Measurements from ENCODE around the gene RORB. TPM values are rescaled to one million over a fixed set of nuclear protein-coding genes. Genes with fewer than 3 reads are reported as not detected.

The RORB gene
- polyA plus RNA-seq, 1 donor from 2014 or later: 0.77 TPM

DNA sequence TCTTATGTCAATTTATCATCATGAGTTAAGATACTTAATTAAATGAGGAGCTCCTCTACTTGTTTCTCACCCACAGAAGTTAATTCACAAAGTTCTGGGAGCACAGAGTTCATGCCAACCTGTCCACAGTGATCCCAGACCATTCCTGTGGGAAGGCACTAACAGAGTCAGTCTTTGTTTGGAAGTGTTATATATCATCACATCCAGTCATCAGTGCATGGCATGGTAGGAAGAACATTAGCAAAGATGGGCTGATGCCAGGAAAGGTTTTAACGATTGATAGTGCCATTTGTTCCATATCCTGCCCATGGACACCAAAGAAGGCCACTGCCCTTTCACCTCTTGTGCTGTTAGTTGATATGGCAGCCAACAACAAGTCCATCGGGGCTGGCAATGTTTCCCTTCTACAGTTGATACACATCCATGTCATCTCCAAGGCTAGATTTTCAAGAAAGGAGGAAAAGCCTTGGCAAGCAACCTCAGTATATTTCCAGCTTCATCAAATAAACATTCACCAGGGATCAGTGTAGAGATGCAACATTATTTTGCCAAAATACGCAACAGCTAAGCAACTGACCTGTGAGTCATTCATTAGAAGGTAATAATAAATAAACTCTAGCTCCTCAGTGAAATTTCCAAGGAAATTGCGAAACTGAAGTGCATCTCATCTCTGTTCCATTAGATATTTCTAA, 169.6 kb downstream of the RORB start:
- H3K4me2 ChIP-seq (ENCODE audit: low read length): no peak overlapping the region
- no peaks in the 10 kb centered on the region for H3K27me3 ChIP-seq (ENCODE audit: insufficient read depth, low read depth, low read length)
- H3K9me3 ChIP-seq (ENCODE audit: low read length): no peaks in the 10 kb centered on the region
- no peaks in the 10 kb centered on the region for H4K20me1 ChIP-seq (ENCODE audit: insufficient read depth)
- H3K79me2 ChIP-seq (replicated peaks; ENCODE audit: insufficient read depth, low read length): no peaks in the 10 kb centered on the region
- no peak overlapping the region for H3K27ac ChIP-seq (ENCODE audit: low read length)
- H3F3A ChIP-seq (ENCODE audit: insufficient read depth, low read length, poor library complexity, severe bottlenecking): no peaks in the 10 kb centered on the region
- no peak overlapping the region for H3K9ac ChIP-seq (ENCODE audit: low read length)
- no peaks in the 10 kb centered on the region for H3K9me2 ChIP-seq (ENCODE audit: insufficient read depth, low read length)
- TF ChIP-seq MXI1 (conservative IDR thresholded peaks at IDR 0.05; ENCODE audit: poor library complexity, severe bottlenecking) (no peak), SMC3 (conservative IDR thresholded peaks at IDR 0.05; ENCODE audit: poor library complexity) (no peak), RAD21 (conservative IDR thresholded peaks at IDR 0.05) (no peak), TAF1 (IDR thresholded peaks at IDR 0.05; ENCODE audit: low read depth) (no peak), EP300 (conservative IDR thresholded peaks at IDR 0.05; ENCODE audit: poor library complexity, severe bottlenecking) (no peak), POLR2AphosphoS5 (IDR thresholded peaks at IDR 0.05) (no peak), EZH2 (IDR thresholded peaks at IDR 0.05; ENCODE audit: borderline replicate concordance, insufficient read depth, low read length, poor library complexity, severe bottlenecking) (no peak)
- TF ChIP-seq, protein P1, sequence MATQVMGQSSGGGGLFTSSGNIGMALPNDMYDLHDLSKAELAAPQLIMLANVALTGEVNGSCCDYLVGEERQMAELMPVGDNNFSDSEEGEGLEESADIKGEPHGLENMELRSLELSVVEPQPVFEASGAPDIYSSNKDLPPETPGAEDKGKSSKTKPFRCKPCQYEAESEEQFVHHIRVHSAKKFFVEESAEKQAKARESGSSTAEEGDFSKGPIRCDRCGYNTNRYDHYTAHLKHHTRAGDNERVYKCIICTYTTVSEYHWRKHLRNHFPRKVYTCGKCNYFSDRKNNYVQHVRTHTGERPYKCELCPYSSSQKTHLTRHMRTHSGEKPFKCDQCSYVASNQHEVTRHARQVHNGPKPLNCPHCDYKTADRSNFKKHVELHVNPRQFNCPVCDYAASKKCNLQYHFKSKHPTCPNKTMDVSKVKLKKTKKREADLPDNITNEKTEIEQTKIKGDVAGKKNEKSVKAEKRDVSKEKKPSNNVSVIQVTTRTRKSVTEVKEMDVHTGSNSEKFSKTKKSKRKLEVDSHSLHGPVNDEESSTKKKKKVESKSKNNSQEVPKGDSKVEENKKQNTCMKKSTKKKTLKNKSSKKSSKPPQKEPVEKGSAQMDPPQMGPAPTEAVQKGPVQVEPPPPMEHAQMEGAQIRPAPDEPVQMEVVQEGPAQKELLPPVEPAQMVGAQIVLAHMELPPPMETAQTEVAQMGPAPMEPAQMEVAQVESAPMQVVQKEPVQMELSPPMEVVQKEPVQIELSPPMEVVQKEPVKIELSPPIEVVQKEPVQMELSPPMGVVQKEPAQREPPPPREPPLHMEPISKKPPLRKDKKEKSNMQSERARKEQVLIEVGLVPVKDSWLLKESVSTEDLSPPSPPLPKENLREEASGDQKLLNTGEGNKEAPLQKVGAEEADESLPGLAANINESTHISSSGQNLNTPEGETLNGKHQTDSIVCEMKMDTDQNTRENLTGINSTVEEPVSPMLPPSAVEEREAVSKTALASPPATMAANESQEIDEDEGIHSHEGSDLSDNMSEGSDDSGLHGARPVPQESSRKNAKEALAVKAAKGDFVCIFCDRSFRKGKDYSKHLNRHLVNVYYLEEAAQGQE (IDR thresholded peaks at IDR 0.05; ENCODE audit: borderline replicate concordance): no peak
- TF ChIP-seq, protein P2, sequence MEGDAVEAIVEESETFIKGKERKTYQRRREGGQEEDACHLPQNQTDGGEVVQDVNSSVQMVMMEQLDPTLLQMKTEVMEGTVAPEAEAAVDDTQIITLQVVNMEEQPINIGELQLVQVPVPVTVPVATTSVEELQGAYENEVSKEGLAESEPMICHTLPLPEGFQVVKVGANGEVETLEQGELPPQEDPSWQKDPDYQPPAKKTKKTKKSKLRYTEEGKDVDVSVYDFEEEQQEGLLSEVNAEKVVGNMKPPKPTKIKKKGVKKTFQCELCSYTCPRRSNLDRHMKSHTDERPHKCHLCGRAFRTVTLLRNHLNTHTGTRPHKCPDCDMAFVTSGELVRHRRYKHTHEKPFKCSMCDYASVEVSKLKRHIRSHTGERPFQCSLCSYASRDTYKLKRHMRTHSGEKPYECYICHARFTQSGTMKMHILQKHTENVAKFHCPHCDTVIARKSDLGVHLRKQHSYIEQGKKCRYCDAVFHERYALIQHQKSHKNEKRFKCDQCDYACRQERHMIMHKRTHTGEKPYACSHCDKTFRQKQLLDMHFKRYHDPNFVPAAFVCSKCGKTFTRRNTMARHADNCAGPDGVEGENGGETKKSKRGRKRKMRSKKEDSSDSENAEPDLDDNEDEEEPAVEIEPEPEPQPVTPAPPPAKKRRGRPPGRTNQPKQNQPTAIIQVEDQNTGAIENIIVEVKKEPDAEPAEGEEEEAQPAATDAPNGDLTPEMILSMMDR (IDR thresholded peaks at IDR 0.05; ENCODE audit: poor library complexity, severe bottlenecking): no peak
- H3K36me3 ChIP-seq (ENCODE audit: insufficient read depth, low read length): no peaks in the 10 kb centered on the region
- no peak overlapping the region for H2AFZ ChIP-seq (ENCODE audit: low read depth, low read length)
- no peak overlapping the region for H3K4me3 ChIP-seq (ENCODE audit: low read length)

DNA sequence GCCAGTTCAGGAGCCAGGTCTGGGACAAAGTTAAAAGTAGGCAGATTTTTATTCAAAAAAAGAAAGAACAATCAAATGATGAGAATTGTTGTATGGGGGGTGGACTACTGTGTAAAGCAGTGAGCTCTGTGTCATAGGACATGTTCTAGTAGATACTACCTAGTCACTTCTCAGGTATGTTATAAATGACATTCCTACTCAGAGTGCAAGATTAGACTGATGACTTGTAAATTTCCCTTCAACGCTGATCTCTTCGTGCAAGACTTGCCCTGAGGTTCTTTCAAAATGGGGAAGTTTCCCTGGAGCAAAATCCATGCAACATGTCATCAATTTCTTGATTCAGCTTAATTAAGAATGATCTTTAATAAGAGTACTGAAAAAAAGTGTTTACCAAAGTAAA, 175.1 kb downstream of the RORB start:
- no peak overlapping the region for H3K27ac ChIP-seq (ENCODE audit: low read length)
- H3F3A ChIP-seq (ENCODE audit: insufficient read depth, low read length, poor library complexity, severe bottlenecking): no peaks in the 10 kb centered on the region
- H3K79me2 ChIP-seq (replicated peaks; ENCODE audit: insufficient read depth, low read length): no peaks in the 10 kb centered on the region
- no peak overlapping the region for H3K4me3 ChIP-seq (ENCODE audit: low read length)
- no peaks in the 10 kb centered on the region for H3K9me3 ChIP-seq (ENCODE audit: low read length)
- no peaks in the 10 kb centered on the region for H4K20me1 ChIP-seq (ENCODE audit: insufficient read depth)
- H3K27me3 ChIP-seq (ENCODE audit: insufficient read depth, low read depth, low read length): no peaks in the 10 kb centered on the region
- no peak overlapping the region for H3K4me2 ChIP-seq (ENCODE audit: low read length)
- no peak overlapping the region for H2AFZ ChIP-seq (ENCODE audit: low read depth, low read length)
- H3K36me3 ChIP-seq (ENCODE audit: insufficient read depth, low read length): no peaks in the 10 kb centered on the region
- no peak overlapping the region for H3K9ac ChIP-seq (ENCODE audit: low read length)
- no peak for TF ChIP-seq SMC3 (conservative IDR thresholded peaks at IDR 0.05; ENCODE audit: poor library complexity)
- no peak for TF ChIP-seq POLR2AphosphoS5 (IDR thresholded peaks at IDR 0.05)
- no peaks in the 10 kb centered on the region for H3K9me2 ChIP-seq (ENCODE audit: insufficient read depth, low read length)

Measured in neural cell (in vitro differentiated cells).